KOPT-K1 (cell line): ENCODE measurements around the gene CD99.

Experiments
- H3K27ac ChIP-seq: fragments of 200-600 bp; sonication (generic); 2 replicates; pipeline ENCODE4 v1.5.1; 2016; ENCODE audit warnings: antibody characterized with exemption, mild to moderate bottlenecking, low read depth, low read length; ENCODE audit not compliant: poor library complexity, severe bottlenecking
- H3K36me3 ChIP-seq: fragments of 200-600 bp; sonication (generic); 2 replicates; pipeline ENCODE4 v1.5.1; 2017; ENCODE audit warnings: antibody characterized with exemption, mild to moderate bottlenecking, low read length, moderate library complexity; ENCODE audit not compliant: insufficient read depth
- H3K9me3 ChIP-seq: fragments of 200-600 bp; sonication (generic); 2 replicates; pipeline ENCODE4 v1.5.1; 2017; ENCODE audit warnings: antibody characterized with exemption, low read length, mild to moderate bottlenecking; ENCODE audit not compliant: insufficient read depth, poor library complexity, severe bottlenecking

CD99 gene

GRCh38 chrX:2781226-2781571, 90.1 kb downstream of the CD99 start:
- Histone ChIP-seq H3K36me3 (no peaks in the 10 kb centered on the region), H3K27ac (peak overlapping the region; percentile 69), H3K9me3 (no peaks in the 10 kb centered on the region)

GRCh38 chrX:2781698-2782097, 90.6 kb downstream of the CD99 start:
- H3K27ac ChIP-seq: peak overlapping the region; percentile 69
- no peaks in the 10 kb centered on the region for H3K36me3 ChIP-seq
- H3K9me3 ChIP-seq: no peaks in the 10 kb centered on the region

- H3K9me3 ChIP-seq: no peaks in the 10 kb centered on the region
Observed at GRCh38 chrX:2782171-2782570, 91.1 kb downstream of the CD99 start.

GRCh38 chrX:2782778-2783177, 91.7 kb downstream of the CD99 start:
- H3K9me3 ChIP-seq: no peaks in the 10 kb centered on the region

More at GRCh38 chrX:2782171-2782570, 91.1 kb downstream of the CD99 start:
- Histone ChIP-seq H3K36me3 (no peaks in the 10 kb centered on the region), H3K27ac (peak overlapping the region; percentile 69)

GRCh38 chrX:2784026-2784425, 92.9 kb downstream of the CD99 start:
- no peaks in the 10 kb centered on the region for H3K9me3 ChIP-seq
- no peak overlapping the region for H3K27ac ChIP-seq
- H3K36me3 ChIP-seq: no peaks in the 10 kb centered on the region

More at GRCh38 chrX:2782778-2783177, 91.7 kb downstream of the CD99 start:
- Histone ChIP-seq H3K27ac (peak overlapping the region; percentile 69), H3K36me3 (no peaks in the 10 kb centered on the region)

- no peaks in the 10 kb centered on the region for H3K36me3 ChIP-seq
- H3K27ac ChIP-seq: no peak overlapping the region
- H3K9me3 ChIP-seq: no peaks in the 10 kb centered on the region
Observed at GRCh38 chrX:2785538-2785937, 94.4 kb downstream of the CD99 start.

GRCh38 chrX:2788980-2789379, 97.9 kb downstream of the CD99 start:
- H3K27ac ChIP-seq: no peak overlapping the region

GRCh38 chrX:2789569-2789968, 98.5 kb downstream of the CD99 start:
- Histone ChIP-seq H3K36me3 (no peaks in the 10 kb centered on the region), H3K27ac (no peak overlapping the region)

More at GRCh38 chrX:2788980-2789379, 97.9 kb downstream of the CD99 start:
- Histone ChIP-seq H3K9me3 (no peaks in the 10 kb centered on the region), H3K36me3 (no peaks in the 10 kb centered on the region)

More at GRCh38 chrX:2789569-2789968, 98.5 kb downstream of the CD99 start:
- no peaks in the 10 kb centered on the region for H3K9me3 ChIP-seq
